ENCODE measurements around the gene PP2D1. TPM values are rescaled to one million over a fixed set of nuclear protein-coding genes. Genes with fewer than 3 reads are reported as not detected.

PP2D1 gene, protein sequence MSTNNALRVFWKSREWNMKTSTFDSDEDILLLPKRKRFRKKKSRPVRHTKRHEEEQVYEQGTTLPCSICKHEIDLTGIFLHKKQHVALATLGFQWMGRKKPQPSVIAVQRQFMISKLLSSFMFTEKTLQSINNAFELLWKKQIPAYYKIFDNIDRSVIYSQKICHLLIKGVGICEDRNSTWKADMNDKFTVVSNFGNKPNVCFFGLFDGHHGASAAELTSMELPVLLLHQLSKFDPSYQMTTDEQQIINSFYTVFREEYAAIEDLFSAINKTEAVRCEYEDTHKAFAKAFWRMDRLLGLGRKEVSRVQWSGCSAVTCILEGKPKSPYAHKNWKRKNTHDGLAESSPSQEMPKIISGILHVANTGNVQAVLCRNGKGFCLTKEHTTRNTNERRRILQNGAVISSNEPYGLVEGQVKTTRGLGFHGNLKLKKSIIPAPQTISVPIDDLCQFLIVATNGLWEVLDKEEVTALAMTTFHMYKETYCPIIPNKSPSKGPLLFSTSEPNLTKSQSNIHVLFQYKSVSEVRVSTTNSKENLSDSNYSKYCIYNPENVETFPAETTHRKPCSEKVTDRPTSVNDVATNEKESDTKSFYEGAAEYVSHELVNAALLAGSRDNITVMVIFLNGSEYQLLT
- total RNA-seq (2014; rRNA removed; shearing (Covaris generic); ENCODE audit: low replicate concordance) = not detected in 2 replicates

DNA sequence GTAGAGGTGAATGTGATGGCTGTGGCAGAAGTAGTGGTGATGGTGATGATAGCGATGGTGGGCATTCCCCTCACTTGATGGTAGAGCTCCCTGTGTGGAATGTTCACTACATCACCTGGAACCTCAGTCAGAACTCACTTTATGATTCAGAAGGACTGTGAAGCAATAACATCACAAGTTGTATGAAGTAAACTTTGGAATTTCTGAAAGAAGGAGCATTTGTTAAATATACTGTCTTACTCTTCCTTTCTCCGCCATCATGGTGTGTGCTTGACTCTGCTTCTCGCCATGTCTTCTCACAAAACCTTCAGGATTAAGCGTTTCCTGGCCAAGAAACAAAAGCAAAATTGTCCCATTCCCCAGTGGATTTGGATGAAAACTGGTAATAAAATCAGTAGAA lies at the start of gene PP2D1:
Gene PP2D1 (minus strand): TSS at position 101 of the 400 bp plus-strand sequence. CDS start 192 bp downstream, outside the sequence.
- DNase-seq = no peak
- Histone ChIP-seq H3K27me3 (ENCODE audit: low read length) (no peaks in the 10 kb centered on the region), H3K9me2 (replicated peaks; ENCODE audit: insufficient read depth, low read length) (no peaks in the 10 kb centered on the region), H3K4me1 (ENCODE audit: low read length) (no peaks in the 10 kb centered on the region), H3K27ac (ENCODE audit: low read length) (no peak within 1 kb of the TSS), H2AFZ (ENCODE audit: low read length) (no peak within 1 kb of the TSS), H3K36me3 (ENCODE audit: insufficient read depth, low read length) (no peaks in the 10 kb centered on the region), H3K9me3 (ENCODE audit: low read length) (no peaks in the 10 kb centered on the region), H3K9ac (ENCODE audit: low read length) (no peak within 1 kb of the TSS), H3K4me2 (ENCODE audit: low read depth, low read length, poor library complexity, severe bottlenecking) (no peak within 1 kb of the TSS), H3K79me2 (ENCODE audit: low read length) (no peaks in the 10 kb centered on the region), H3K4me3 (ENCODE audit: low read length) (no peak within 1 kb of the TSS), H4K20me1 (ENCODE audit: insufficient read depth, low read depth, low read length) (no peaks in the 10 kb centered on the region)

DNA sequence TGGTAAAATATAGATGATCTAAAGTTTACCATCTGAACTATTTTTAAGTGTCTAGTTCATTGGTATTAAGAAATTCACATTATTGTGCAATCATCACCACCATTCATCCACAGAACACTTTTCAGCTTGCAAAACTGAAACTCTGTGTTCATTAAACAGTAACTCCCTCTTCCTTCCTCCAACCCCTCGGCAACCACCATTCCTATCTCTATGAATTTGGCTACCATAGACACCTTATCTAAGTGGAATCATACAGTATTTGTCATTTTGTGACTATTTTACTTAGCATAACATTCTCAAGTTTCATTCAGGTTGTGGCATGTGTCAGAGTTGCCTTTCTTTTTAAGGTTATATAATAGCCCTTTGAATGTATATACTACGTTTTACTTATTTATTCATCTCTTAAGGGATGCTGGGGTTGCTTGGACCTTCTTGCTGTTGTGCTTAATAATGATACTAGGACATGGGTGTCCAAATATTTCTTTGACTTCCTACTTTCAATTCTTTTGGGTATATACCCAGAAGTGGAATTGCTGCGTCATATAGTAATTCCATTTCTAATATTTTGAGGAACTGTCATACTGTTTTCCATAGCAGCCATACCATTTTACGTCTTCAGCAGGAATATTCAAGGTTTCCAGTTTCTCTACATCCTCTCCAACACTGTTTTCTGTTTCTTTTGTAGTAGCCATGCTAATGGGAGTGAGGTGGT lies 49.1 kb upstream of the PP2D1 start:
- H3K4me3 ChIP-seq (ENCODE audit: low read length) = no peak overlapping the region; the same call in 1 of the 2 replicates
- H2AFZ ChIP-seq (ENCODE audit: low read length) = peak overlapping the region; percentile 69; the same call in 1 of the 2 replicates
- H3K4me2 ChIP-seq (ENCODE audit: low read depth, low read length, poor library complexity, severe bottlenecking) = peak overlapping the region; percentile 53
- H3K4me1 ChIP-seq (ENCODE audit: low read length) = peaks cover 30% of the 10 kb centered on the region
- no peaks in the 10 kb centered on the region for H3K9me2 ChIP-seq (replicated peaks; ENCODE audit: insufficient read depth, low read length)
- H3K9me3 ChIP-seq (ENCODE audit: low read length) = no peaks in the 10 kb centered on the region
- no peaks in the 10 kb centered on the region for H3K36me3 ChIP-seq (ENCODE audit: insufficient read depth, low read length)
- H3K79me2 ChIP-seq (ENCODE audit: low read length) = peaks cover 89% of the 10 kb centered on the region
- no peak overlapping the region for H3K9ac ChIP-seq (ENCODE audit: low read length)
- no peaks in the 10 kb centered on the region for H3K27me3 ChIP-seq (ENCODE audit: low read length)
- peak overlapping the region; percentile 7; the same call in 1 of the 2 replicates for H3K27ac ChIP-seq (ENCODE audit: low read length)
- no peak for DNase-seq
- no peaks in the 10 kb centered on the region for H4K20me1 ChIP-seq (ENCODE audit: insufficient read depth, low read depth, low read length)

DNA sequence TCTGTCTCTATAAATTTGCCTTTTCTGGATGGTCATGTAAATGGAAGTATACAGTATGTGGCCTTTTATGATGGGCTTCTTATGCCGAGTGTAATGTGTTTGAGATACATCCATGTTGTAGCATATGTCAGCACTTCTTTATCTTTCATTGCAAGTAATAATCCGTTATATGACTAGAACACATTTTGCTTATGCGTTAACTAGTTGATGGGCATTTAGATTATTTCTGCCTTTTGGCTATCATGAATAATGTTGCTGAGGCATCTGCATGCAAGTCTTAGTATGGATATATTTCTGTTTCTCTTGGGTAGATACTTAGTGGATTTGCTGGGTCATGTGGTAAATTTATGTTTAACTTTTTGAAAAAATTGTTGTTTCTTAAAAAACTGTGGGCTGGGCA lies 47.9 kb upstream of the PP2D1 start:
- peaks cover 89% of the 10 kb centered on the region for H3K79me2 ChIP-seq (ENCODE audit: low read length)
- no peak overlapping the region for H3K27ac ChIP-seq (ENCODE audit: low read length)
- no peak overlapping the region for H3K4me3 ChIP-seq (ENCODE audit: low read length)
- no peaks in the 10 kb centered on the region for H3K27me3 ChIP-seq (ENCODE audit: low read length)
- no peaks in the 10 kb centered on the region for H4K20me1 ChIP-seq (ENCODE audit: insufficient read depth, low read depth, low read length)
- H3K4me1 ChIP-seq (ENCODE audit: low read length) = peaks cover 38% of the 10 kb centered on the region
- H2AFZ ChIP-seq (ENCODE audit: low read length) = no peak overlapping the region
- no peak overlapping the region for H3K9ac ChIP-seq (ENCODE audit: low read length)
- H3K9me2 ChIP-seq (replicated peaks; ENCODE audit: insufficient read depth, low read length) = no peaks in the 10 kb centered on the region
- no peak for DNase-seq
- H3K4me2 ChIP-seq (ENCODE audit: low read depth, low read length, poor library complexity, severe bottlenecking) = no peak overlapping the region
- no peaks in the 10 kb centered on the region for H3K36me3 ChIP-seq (ENCODE audit: insufficient read depth, low read length)
- no peaks in the 10 kb centered on the region for H3K9me3 ChIP-seq (ENCODE audit: low read length)

- Histone ChIP-seq H3K27me3 (ENCODE audit: low read length) (no peaks in the 10 kb centered on the region), H3K9me2 (replicated peaks; ENCODE audit: insufficient read depth, low read length) (no peaks in the 10 kb centered on the region), H3K9ac (ENCODE audit: low read length) (no peak overlapping the region), H3K4me2 (ENCODE audit: low read depth, low read length, poor library complexity, severe bottlenecking) (no peak overlapping the region), H3K4me1 (ENCODE audit: low read length) (peaks cover 51% of the 10 kb centered on the region), H3K9me3 (ENCODE audit: low read length) (no peaks in the 10 kb centered on the region), H3K27ac (ENCODE audit: low read length) (no peak overlapping the region), H3K4me3 (ENCODE audit: low read length) (no peak overlapping the region), H4K20me1 (ENCODE audit: insufficient read depth, low read depth, low read length) (no peaks in the 10 kb centered on the region), H3K79me2 (ENCODE audit: low read length) (peaks cover 83% of the 10 kb centered on the region), H3K36me3 (ENCODE audit: insufficient read depth, low read length) (no peaks in the 10 kb centered on the region), H2AFZ (ENCODE audit: low read length) (no peak overlapping the region)
- DNase-seq = no peak
These were observed 45.6 kb upstream of the PP2D1 start for GRCh38 chr3:20057612-20058180.

GRCh38 chr3:20056725-20057611 lies 44.9 kb upstream of the PP2D1 start:
- Histone ChIP-seq H3K9ac (ENCODE audit: low read length) (no peak overlapping the region), H2AFZ (ENCODE audit: low read length) (no peak overlapping the region), H4K20me1 (ENCODE audit: insufficient read depth, low read depth, low read length) (no peaks in the 10 kb centered on the region), H3K36me3 (ENCODE audit: insufficient read depth, low read length) (no peaks in the 10 kb centered on the region), H3K4me3 (ENCODE audit: low read length) (no peak overlapping the region), H3K9me2 (replicated peaks; ENCODE audit: insufficient read depth, low read length) (no peaks in the 10 kb centered on the region), H3K9me3 (ENCODE audit: low read length) (no peaks in the 10 kb centered on the region), H3K27me3 (ENCODE audit: low read length) (no peaks in the 10 kb centered on the region), H3K79me2 (ENCODE audit: low read length) (peaks cover 86% of the 10 kb centered on the region), H3K4me1 (ENCODE audit: low read length) (peaks cover 51% of the 10 kb centered on the region), H3K27ac (ENCODE audit: low read length) (peak overlapping the region; percentile 91; the same call in 1 of the 2 replicates), H3K4me2 (ENCODE audit: low read depth, low read length, poor library complexity, severe bottlenecking) (peak overlapping the region; percentile 14)
- no peak for DNase-seq

- Histone ChIP-seq H4K20me1 (ENCODE audit: insufficient read depth, low read depth, low read length) (no peaks in the 10 kb centered on the region), H3K9me2 (replicated peaks; ENCODE audit: insufficient read depth, low read length) (no peaks in the 10 kb centered on the region), H3K79me2 (ENCODE audit: low read length) (peaks cover 91% of the 10 kb centered on the region), H3K9ac (ENCODE audit: low read length) (no peak overlapping the region), H3K9me3 (ENCODE audit: low read length) (no peaks in the 10 kb centered on the region), H3K4me2 (ENCODE audit: low read depth, low read length, poor library complexity, severe bottlenecking) (peak overlapping the region; percentile 57), H2AFZ (ENCODE audit: low read length) (no peak overlapping the region), H3K4me1 (ENCODE audit: low read length) (peaks cover 44% of the 10 kb centered on the region), H3K27ac (ENCODE audit: low read length) (peak overlapping the region; percentile 91), H3K4me3 (ENCODE audit: low read length) (no peak overlapping the region), H3K27me3 (ENCODE audit: low read length) (no peaks in the 10 kb centered on the region), H3K36me3 (ENCODE audit: insufficient read depth, low read length) (no peaks in the 10 kb centered on the region)
- no peak for DNase-seq
These were observed 43.8 kb upstream of the PP2D1 start for GRCh38 chr3:20055842-20056241.

- no peaks in the 10 kb centered on the region for H4K20me1 ChIP-seq (ENCODE audit: insufficient read depth, low read depth, low read length)
- no peaks in the 10 kb centered on the region for H3K9me3 ChIP-seq (ENCODE audit: low read length)
- H2AFZ ChIP-seq (ENCODE audit: low read length) = no peak overlapping the region
- H3K36me3 ChIP-seq (ENCODE audit: insufficient read depth, low read length) = no peaks in the 10 kb centered on the region
- no peaks in the 10 kb centered on the region for H3K9me2 ChIP-seq (replicated peaks; ENCODE audit: insufficient read depth, low read length)
- peaks cover 91% of the 10 kb centered on the region for H3K79me2 ChIP-seq (ENCODE audit: low read length)
- peak overlapping the region; percentile 31 for H3K4me3 ChIP-seq (ENCODE audit: low read length)
- H3K27ac ChIP-seq (ENCODE audit: low read length) = peak overlapping the region; percentile 91
- DNase-seq = no peak
- peaks cover 44% of the 10 kb centered on the region for H3K4me1 ChIP-seq (ENCODE audit: low read length)
- H3K9ac ChIP-seq (ENCODE audit: low read length) = peak overlapping the region; percentile 50
- no peaks in the 10 kb centered on the region for H3K27me3 ChIP-seq (ENCODE audit: low read length)
- peak overlapping the region; percentile 57 for H3K4me2 ChIP-seq (ENCODE audit: low read depth, low read length, poor library complexity, severe bottlenecking)
These were observed 43.1 kb upstream of the PP2D1 start for GRCh38 chr3:20055020-20055775.
